NCI-H2081 treated with DMSO at 0.1 percent for 48 hours (cell line): ENCODE measurements around the gene FABP3.
A peak's percentile ranks its signal among the peaks of the same experiment; 100 is the strongest.

Source experiments
- DNase-seq: peaks from one replicate; lab custom pipeline; 2025; lab: John Stamatoyannopoulos, UW

The FABP3 gene

DNA sequence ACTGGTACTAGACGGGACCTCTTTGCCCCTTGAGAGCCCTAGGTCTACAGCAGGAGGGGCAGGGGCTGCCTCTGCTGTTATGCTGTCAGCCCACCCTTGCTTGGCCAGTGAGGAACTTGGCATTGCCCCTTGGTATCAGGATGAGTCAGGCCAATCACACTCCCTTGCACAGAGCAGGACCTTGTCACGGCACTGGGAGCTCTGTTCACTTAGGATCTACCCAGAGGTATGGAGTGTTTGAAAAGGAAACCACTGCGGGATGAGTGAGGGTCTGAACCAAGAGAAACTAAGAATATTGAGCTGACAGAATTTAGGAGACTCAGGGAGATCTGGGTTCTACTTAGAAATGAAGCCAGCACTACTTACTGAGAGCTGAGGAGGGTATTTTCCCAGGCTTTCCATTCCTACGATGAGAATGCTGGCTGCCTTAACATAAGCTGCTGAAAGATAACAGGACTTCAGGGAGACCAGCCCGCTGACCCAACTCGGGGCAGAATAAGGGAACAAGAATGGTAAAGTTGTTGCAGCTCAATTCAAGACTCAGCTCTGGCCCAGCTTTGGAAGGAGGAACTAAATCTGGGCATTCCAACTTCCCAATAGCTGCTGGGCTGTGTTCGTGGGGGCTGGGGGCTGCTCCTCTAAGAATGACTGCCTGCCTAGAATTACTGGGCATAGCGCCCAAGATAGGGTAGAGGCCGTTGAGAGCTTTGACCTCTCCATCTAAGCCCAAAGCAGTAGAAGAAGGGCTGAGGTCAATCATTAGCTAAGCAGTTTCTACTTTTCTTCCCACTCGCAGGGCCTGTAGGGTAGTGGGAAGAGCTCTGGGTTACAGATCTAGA, 1.5 kb downstream of the FABP3 start:
- no peak for DNase-seq

DNA sequence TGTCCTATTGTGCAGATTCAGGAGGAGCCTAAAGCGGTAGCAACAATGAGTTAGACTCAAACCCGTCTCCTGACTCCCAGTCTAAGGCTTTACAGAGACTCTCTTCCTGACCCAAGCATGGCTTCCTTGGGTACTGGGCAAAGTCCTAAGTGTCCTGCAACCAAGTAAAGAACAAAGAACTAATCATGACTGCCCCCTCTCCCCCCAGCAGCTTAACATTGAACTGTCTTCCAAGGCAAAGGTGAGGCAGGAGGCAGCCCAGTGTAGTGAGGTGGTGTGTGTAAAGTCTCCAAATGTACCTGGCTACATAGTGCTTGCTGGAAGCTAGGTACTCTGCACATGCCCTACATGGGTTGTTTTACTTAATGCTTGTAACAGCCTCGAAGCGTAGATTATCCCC, 2.3 kb downstream of the FABP3 start:
- DNase-seq, result no peak

DNA sequence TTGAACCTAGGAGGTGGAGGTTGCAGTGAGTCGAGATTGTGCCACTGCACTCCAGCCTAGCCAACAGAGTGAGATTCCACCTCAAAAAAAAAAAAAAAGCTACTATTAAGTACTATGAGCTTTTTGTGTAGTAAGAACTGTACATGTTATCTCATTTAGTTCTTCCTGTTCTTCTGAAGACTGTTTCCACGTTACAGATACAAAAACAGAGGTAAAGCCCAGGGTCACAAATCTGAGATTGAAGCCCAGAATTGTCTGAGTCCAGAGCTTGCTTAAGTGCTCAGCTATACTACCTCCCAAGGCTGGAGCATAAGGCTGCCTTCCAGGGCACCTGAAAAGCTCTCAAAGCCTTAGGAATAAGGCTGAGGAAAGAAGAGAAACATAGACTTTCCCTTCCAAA, 2.9 kb downstream of the FABP3 start:
- DNase-seq, result no peak

DNA sequence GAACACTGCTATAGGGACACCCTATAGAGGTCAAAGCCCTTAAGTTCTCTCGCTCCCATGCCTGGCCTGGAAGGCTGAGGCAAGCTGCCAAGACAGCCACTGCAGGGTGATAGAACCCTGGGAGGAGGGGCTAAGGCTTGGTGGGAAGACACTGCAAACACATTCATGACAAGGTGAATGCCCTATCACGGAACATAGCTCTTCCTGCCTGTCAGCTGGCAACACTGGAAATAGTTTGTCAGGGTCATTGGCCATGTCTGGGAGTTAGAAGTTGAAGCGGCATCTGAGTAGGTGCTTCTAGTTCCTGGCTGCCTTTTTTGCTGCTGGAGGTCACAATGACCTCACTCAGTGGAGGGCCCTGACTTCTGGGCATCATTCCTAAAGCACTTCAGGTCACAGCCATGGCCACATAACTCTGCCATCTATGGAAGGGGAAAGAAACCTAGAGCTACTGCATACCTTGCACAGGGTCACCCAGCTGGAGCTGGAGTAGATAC, 4.2 kb downstream of the FABP3 start:
- no peak for DNase-seq

DNA sequence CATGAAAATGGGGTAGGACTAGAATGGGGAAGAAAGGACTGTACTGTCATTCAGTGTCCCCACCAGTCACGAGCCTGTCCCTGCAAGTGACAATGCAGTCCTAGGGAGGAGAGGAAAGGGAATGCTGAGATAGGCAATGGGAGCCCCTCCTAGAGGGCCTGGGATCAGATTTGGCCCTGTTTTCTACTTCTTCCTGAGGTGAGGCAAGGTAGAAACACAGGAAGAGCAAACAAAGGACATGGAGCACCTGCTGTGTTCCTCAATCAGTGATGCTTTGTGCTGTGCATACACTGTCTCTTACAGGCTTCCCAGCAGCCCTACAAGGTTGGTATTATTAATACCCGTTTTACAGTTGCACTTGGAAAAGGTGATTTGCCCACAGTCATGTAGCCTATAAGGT, 6.1 kb downstream of the FABP3 start:
- DNase-seq, result peak; percentile 9

DNA sequence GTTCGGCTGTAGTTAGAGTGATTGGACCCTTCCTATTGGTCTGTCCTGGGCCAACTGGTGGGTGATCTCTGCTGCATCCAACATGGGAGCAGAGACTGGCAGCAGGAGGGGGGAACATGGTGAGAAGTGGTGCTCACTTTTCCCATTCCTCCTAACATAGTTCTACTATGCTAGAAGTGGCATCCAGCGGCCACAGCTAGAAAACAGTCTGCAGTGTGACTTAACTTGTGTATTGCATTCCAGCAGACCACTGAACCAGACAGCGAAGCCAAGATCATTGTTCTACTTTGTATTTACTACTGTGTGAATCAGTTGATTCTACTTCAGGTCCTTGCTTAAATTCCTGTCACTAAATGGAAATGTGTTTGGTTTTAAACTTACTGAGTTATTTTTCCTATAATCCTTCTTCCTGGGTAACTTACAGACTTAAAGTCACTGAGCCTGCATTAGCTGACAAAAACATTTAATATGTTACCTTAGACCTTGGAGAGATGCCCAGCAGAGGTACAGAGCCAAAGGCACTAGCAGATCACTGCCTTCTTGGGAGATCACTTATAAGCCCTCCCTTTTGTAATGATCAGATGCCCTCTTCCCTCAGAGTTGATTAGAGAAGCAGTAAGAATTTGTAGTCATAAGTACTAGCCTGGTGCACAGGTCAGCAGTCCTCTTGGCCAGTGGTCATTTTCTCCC, 8.2 kb downstream of the FABP3 start:
- no peak for DNase-seq

DNA sequence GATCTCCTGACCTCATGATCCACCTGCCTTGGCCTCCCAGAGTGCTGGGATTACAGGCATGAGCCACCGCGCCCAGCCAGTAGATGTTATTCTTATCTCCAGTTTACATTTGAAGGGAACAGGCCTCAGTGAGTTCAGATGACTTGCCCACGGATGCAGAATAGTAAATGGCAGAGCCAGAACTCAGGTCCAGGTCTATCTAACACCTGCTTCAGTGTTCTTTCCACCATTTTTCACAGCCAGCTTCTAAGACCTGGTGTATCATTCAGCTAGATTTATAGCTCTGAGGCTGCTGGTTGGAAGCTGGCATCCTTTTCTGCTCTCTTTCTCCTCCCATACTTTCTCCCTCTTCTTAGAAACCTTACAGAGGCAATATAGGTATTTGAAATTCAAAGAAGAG, 10.8 kb downstream of the FABP3 start:
- no peak for DNase-seq

DNA sequence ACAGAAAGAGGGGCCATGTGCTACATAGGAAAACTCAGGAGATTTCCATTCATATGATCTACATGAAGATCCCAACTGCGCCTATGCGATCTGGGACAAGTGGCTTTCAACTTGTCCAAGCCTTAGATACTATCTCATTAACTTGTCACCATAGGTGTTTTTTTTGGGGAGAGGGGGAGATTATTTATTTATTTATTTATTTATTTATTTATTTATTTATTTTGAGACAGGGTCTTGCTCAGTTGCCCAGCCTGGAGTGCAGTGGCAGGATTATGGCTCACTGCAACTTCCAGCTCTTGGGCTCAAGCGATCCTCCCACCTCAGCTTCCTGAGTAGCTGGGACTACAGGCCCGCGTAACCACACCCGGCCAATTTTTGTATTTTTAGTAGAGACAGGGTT, 11.3 kb downstream of the FABP3 start:
- DNase-seq, result no peak

DNA sequence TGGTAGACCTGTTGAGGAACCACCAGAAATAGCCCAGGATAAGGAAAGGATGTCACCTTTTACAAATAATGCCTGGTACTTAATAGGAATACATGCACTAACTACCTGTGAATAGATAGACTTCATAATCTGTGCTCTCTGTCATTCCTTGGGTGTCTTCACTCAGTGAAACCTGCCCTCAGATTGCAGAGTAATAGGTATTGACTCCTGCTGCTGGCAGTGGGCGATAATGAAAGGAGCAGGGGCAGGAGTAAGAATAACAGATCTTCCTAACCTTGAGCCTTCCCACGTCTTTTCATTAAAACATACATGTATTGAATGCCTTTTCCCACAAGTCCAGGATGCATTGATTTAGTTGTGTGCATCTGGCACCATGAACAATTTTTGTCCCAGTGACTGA, 16.4 kb downstream of the FABP3 start:
- no peak for DNase-seq

DNA sequence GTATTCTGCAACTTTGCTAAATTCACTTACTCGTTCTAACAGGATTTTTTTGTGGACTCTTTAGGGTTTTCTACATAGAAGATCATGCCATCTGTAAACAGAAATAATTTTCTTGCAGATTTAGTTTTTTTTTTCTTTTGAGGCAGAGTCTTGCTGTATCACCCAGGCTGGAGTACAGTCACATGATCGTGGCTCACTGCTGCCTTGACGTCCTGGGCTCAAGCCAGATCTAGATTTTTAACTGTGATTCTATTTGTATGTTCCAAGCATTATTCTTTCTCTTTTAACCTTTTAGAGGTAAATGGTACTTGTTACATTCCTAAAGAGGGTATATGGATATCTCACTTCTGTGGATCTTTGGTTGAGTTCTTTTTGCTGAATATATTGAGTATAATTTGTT, 18.6 kb downstream of the FABP3 start:
- DNase-seq, result no peak

DNA sequence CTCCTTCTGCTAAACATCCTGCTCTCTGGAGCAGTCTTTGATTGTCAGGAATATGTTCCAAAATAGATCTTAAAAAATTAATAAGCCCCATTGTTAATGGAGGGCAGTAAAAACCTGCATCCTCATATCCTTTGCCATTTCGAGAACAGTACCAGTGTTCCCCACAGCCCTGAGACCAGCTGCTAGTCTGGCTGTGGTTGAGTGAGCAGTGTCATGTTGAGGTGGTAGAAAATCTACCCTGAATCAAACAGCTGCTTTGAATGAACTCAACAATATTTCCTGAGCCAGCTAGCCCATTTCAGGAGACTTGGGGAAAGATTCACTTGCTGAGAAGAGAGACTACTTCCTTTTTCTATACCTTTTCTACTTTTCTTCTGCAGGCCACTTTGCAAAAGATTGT, 24.4 kb downstream of the FABP3 start:
- no peak for DNase-seq

DNA sequence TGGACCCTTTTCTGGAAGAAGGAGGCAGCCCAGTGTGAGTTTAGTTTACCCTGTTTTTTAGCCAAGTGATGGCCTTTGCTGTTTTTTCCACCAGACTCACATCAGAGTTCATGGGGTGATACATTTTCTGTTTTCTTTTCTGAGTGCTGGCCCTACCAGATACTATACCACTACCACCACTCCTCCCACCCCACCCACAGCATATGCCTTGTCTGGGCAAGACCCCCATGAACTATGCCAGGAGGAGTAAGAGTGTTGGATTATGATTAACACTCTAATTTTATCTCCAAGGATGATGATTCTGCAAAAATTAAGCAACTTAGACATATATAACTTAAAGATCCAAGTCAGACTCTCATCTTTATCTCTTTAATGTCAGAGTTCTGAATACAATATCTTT, 26.1 kb downstream of the FABP3 start:
- DNase-seq, result no peak

DNA sequence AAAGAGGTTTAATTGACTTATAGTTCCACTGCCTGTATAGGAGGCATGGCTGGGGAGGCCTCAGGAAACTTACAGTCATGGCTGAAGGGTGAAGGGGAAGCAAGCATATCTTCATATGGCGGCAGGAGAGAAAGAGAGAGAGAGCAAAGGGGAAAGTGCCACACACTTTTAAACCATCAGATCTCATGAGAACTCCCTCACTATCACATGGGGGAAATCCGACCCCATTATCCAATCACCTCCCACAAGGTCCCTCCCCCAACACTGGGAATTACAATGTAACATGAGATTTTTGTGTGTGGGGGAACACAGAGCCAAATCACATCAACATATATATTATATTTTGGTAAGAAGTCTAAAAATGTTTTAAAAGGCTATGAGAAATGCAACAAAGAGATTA, 27.2 kb downstream of the FABP3 start:
- no peak for DNase-seq

DNA sequence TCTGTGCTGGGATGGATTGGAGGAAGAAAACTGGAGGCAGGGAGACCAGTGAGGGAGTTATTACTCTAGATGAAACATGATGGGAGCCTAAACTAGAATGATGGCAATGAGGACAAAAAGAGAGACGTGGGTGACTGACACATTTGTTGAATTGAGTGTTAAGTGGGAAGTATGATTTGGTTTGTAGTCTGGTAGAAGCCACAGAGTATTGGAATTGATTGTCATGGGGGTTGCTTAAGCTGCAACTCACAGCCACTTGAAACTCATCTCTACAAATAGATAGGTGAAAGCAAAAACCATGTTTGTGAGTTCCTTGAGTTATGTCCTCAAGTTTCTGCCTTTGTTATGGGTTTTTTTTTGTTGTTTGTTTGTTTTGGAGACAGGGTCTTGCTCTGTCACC, 28.4 kb downstream of the FABP3 start:
- no peak for DNase-seq

DNA sequence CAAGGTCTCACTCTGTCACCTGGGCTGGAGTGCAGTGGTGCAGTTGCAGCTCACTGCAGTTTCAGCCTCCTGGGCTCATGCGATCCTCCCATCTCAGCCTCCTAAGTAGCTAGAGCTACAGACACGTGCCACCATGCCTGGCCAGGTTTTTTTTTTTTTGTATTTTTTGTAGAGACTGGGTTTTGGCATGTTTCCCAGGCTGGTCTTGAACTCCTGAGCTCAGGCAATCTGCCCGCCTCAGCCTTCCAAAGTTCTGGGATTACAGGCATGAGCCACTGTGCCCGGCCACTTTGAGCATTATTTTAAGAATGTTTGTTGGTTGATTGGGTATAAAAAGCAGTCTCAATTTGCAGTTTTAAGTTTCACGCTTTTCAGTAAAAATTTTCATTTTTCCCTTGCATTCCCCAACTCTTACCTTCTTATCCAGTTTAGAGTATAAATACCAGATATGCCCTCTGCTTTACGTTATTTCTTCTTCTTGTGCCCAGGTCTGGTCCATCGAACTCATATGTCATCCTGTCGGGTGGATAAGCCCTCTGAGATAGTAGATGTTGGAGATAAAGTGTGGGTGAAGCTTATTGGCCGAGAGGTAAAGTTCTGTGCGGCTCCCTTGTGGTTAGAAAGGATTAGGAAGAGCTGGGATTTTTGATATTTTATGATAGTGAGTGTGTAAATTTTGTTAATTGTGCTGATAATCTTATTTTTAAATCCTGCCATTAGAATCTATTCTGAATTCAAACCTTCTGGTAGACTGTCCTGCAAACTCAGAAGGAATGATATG, 36.0 kb downstream of the FABP3 start:
- DNase-seq, result no peak

DNA sequence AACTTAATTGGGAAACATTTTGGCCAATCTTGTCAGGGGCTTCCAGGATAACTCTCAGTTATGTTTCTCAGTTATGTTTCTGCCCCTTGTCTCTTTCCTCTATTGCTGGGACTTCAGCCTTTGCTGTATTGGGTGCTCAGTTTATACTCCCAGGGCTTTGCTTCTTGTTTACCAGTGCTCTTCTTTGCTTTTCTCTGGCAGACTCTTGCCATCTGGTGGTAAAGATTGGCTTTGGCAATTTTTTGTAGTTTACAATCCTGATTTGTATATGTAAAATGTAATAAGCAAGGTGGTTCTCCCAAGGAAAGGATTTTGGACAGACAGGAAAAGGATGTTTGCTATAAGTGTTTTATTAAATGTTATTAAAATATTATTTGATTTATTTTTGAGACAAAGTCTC, 37.9 kb downstream of the FABP3 start:
- no peak for DNase-seq

DNA sequence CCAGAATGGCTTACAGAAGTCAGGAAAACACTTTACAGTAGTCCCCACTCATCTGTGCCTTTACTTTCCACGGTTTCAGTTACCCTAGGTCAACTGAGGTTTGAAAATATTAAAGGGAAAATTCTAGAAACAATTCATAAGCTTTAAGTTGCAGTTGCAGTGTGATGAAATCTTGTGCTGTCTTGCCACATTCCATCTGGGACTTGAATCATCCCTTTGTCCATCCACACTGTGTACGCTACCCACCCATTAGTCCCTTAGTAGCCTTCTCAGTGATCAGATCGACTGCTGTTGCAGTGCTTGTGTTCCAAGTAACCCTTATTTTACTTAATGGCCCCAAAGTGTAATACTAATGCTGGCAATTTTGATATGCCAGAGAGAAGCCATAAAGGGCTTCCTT, 45.5 kb downstream of the FABP3 start:
- DNase-seq, result no peak

DNA sequence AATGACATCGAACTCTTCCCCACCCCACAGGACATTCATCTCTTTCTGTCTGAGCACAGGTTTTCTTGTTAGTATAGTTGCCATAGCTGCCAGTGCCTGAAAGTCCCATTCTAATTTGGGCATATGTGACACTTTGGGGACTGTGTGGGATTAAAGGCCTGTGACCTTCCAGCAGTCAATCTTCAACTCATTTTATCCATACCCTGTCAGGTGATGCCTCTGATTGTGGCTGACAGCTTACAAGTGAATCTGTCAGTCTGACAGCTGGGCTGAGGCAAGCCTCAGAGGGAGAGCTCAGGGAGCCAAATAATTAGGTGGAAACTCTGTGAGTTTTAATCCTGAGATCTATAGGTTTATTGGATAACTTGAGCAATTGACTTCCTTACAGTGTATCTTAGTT, 46.4 kb downstream of the FABP3 start:
- DNase-seq, result no peak

DNA sequence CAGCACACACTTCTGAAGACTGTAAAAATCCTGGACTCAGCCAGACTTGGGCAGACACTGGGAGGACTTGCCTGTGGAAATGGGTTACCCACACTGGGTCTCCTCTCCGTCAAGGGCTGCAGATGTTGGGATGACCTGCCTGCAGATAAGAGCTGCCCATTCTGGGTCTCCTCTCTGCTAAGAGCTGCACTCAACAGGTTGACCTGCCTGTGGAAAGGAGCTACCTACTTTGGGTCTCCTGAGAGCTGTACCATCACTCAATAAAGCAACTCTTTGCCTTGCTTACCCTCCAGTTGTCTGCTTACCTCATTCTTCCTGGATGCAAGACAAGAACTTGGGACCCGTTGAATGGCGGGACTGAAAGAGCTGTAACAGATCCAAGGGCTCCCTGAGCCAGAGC, 47.9 kb downstream of the FABP3 start:
- DNase-seq, result no peak

DNA sequence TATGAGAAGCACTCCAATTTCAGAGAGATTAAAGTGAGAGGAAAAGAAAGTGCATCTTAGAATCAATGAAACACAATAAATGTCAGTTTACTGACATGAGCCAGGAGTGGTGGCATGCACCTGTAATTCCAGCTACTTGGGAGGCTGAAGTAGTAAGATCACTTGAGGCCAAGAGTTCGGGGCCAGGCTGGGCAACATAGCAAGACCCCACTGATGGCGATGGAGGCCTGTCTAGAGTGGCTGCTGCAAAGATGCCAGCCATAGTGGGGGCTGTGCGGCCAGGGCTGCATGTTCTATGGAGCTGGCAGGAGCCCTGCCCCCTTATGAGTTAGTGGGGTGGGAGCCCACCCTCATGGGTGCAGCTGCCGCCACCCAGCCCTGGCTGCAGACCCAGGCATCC, 48.8 kb downstream of the FABP3 start:
- no peak for DNase-seq

DNA sequence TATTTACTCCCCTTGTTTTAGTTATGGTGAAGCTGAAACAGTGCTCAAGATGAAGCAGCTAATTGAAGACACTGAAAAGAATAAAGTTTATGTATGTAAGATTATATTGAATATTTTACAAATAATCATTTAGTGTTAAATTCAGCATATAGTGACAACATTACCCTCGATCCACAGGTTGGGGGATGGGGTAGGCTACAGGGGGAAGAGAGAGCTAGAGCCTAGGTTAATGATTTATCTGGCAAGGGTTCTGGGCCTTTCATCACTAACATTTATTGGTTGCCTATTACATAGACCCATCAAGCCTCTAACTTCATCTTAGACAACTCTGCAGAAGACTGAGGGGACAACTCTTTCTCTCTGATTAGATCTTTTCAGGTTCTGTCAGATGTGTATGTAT, 54.7 kb downstream of the FABP3 start:
- no peak for DNase-seq

DNA sequence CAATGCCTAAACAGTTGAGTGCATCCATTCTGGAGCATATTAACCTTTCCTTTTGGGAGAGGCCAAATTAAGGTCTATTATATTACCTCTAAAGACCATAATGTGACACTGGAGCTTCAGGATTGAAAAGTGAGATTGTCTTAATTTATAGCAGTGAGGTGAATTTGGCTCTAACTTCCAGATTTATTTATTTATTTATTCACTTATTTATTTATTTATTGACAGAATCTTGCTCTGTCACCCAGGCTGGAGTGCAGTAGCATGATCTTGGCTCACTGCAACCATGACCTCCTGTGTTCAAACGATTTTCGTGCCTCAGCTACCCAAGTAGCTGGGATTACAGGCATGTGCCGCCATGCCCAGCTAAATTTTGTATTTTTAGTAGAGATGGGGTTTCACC, 57.0 kb downstream of the FABP3 start:
- peak; percentile 43 for DNase-seq
